ENCODE data around the gene APH1B. TPM values are rescaled to one million over a fixed set of nuclear protein-coding genes. Genes with fewer than 3 reads are reported as not detected.
A peak's percentile ranks its signal among the peaks of the same experiment; 100 is the strongest.

APH1B gene
- total RNA-seq: 10 to 100 TPM in 2 of 10 donors, 1 to 10 TPM in 8; 4.8 to 11.4 (median 8.4) TPM
- polyA plus RNA-seq: 1 to 10 TPM; 1.7 to 4.9 TPM
- long read RNA-seq, donor 1, full-length matches to known transcripts: 3 of 3 reads
- long read RNA-seq, donor 1, partial matches to known transcripts: 0 of 3 reads
- long read RNA-seq, donor 1, other reads (novel, unspliced or antisense): 0 of 3 reads
- long read RNA-seq, donor 2, full-length matches to known transcripts: 7 of 12 reads
- long read RNA-seq, donor 2, partial matches to known transcripts: 3 of 12 reads
- long read RNA-seq, donor 2, other reads (novel, unspliced or antisense): 2 of 12 reads
- long read RNA-seq, donor 3, full-length matches to known transcripts: 3 of 10 reads
- long read RNA-seq, donor 3, partial matches to known transcripts: 0 of 10 reads
- long read RNA-seq, donor 3, other reads (novel, unspliced or antisense): 7 of 10 reads

- Histone ChIP-seq H3K27ac (peak within 1 kb of the TSS; percentile 22 to 92 (median 86)), H3K27me3 (no peaks in the 10 kb centered on the region), H3K4me3 (peak within 1 kb of the TSS; percentile 68 to 93 (median 84)), H3K36me3 (peaks cover 0 to 23% (median 0%) of the 10 kb centered on the region in 9 donors), H3K4me1 (peaks cover 0 to 31% (median 9%) of the 10 kb centered on the region in 9 donors), H3K9me3 (no peaks in the 10 kb centered on the region)
- 0 to 1% methylated on average over 74 to 101 of the region's 102 CpGs for WGBS, 2 donors
- intact Hi-C loops (cut with DNase I): loop anchor here in 7 of 10 donors (5.0 to 10.0 kb wide), 8 partner anchors 82 to 492 kb away; partner anchors contain the start of genes RPS27L (in 4 of the 7) and RAB8B (in 2 of the 7)
- DNase-seq (peak; percentile 80 to 90), ATAC-seq (peak; percentile 87 to 98 (median 92))
- TF ChIP-seq CTCF (IDR thresholded peaks at IDR 0.05): no peak
These were observed at the start of gene APH1B for GRCh38 chr15:63277038-63277892. Gene APH1B, plus strand, starts transcription at chr15:63277605. Its CDS starts 19 bp downstream, at chr15:63277624.

GRCh38 chr15:63227689-63228088 is 49.7 kb upstream of the APH1B start:
- intact Hi-C loops (cut with DNase I): loop anchor here in 2 of 10 donors (5.0 kb wide), 1 partner anchor 35 kb away; no protein-coding TSS in a partner anchor
- H3K9me3 ChIP-seq: no peaks in the 10 kb centered on the region
- no peak overlapping the region for H3K4me3 ChIP-seq
- H3K27me3 ChIP-seq: no peaks in the 10 kb centered on the region
- no peak for TF ChIP-seq CTCF (IDR thresholded peaks at IDR 0.05)
- DNase-seq (no peak), ATAC-seq (no peak)
- WGBS, 2 donors: 97 to 98% methylated on average over 2 of the region's 2 CpGs
- peaks cover 0 to 60% (median 6%) of the 10 kb centered on the region in 9 donors for H3K4me1 ChIP-seq
- H3K27ac ChIP-seq: no peak overlapping the region
- peaks cover 0 to 35% (median 0%) of the 10 kb centered on the region in 9 donors for H3K36me3 ChIP-seq

DNA sequence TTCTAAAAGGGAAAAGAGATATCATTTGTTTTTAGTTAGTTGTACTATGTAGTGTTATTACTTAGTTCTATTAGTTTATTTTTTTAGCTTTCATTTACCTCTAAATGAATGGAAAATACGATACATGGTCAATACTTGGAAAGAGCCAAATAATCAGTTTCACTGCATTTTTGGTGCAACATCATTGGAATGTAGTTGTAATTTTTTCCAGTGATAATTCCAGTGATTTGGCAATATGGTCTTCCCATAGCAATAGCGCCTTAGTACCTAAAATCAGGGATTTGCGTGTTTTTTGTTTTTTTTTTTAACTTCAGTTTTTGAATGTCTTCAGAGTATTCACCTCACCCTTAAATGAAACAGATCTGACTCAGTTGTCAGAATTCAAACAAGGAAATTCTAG is 46.2 kb upstream of the APH1B start:
- ATAC-seq (no peak), DNase-seq (no peak)
- H3K4me3 ChIP-seq: no peak overlapping the region
- H3K36me3 ChIP-seq: peaks cover 0 to 4% (median 0%) of the 10 kb centered on the region in 9 donors
- TF ChIP-seq CTCF (IDR thresholded peaks at IDR 0.05): no peak
- peaks cover 0 to 80% (median 33%) of the 10 kb centered on the region in 9 donors for H3K4me1 ChIP-seq
- no peaks in the 10 kb centered on the region for H3K27me3 ChIP-seq
- WGBS, 2 donors: 95 to 99% methylated on average over 3 of the region's 3 CpGs
- intact Hi-C loops (cut with DNase I): no loop called here
- H3K27ac ChIP-seq: peak overlapping the region in 1 of 10 donors; percentile 82
- no peaks in the 10 kb centered on the region for H3K9me3 ChIP-seq

DNA sequence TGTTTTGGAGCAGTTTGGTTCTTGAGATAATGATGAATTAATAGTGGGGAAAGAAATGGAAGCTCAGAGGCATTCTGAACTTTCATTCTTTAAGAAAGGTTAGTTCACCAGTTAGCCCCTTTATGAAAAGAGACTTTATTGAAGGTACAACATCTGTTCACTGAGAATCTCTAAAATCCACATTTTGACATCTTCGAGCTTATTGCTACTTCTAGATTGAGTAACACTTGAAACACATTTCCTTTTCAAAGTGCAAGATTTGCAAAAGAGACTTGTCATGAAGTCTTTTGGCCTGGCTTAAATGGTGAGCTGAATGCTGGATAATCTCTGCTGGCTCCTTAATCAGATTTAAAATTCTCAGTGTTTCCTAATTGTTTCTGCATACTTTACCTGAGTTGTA is 45.7 kb upstream of the APH1B start:
- H3K27me3 ChIP-seq: no peaks in the 10 kb centered on the region
- H3K27ac ChIP-seq: peak overlapping the region in 1 of 10 donors; percentile 82
- H3K36me3 ChIP-seq: no peaks in the 10 kb centered on the region
- intact Hi-C loops (cut with DNase I): no loop called here
- WGBS, 2 donors: 77 to 82% methylated on average over 1 of the region's 1 CpG
- no peak for TF ChIP-seq CTCF (IDR thresholded peaks at IDR 0.05)
- H3K4me1 ChIP-seq: peaks cover 0 to 80% (median 32%) of the 10 kb centered on the region in 9 donors
- no peaks in the 10 kb centered on the region for H3K9me3 ChIP-seq
- DNase-seq: no peak
- ATAC-seq: no peak
- H3K4me3 ChIP-seq: no peak overlapping the region
